Loucy (cell line): Measurements from ENCODE around the gene XRCC5.

Experiments used
- H2AFZ ChIP-seq: fragments of 200-600 bp; sonication (generic); 2 replicates; pipeline ENCODE4 v1.6.0; 2016; ENCODE audit warnings: antibody characterized with exemption, mild to moderate bottlenecking, low read length, moderate library complexity
- H3F3A ChIP-seq: fragments of 200-600 bp; 2 replicates; pipeline ENCODE4 v1.6.0; 2016; ENCODE audit warnings: antibody characterized with exemption, low read depth, mild to moderate bottlenecking
- H3K27me3 ChIP-seq: fragments of 200-600 bp; sonication (generic); 2 replicates; pipeline ENCODE4 v1.6.1; 2014; ENCODE audit warnings: low read length, mild to moderate bottlenecking; ENCODE audit not compliant: insufficient read depth, poor library complexity, severe bottlenecking
- H3K36me3 ChIP-seq: fragments of 200-600 bp; sonication (generic); 2 replicates; pipeline ENCODE4 v1.6.1; 2016; ENCODE audit warnings: low read length; ENCODE audit not compliant: insufficient read depth
- H3K4me1 ChIP-seq: fragments of 200-600 bp; sonication (generic); 2 replicates; pipeline ENCODE4 v1.5.1; 2014; ENCODE audit warnings: low read length, mild to moderate bottlenecking; ENCODE audit not compliant: insufficient read depth, poor library complexity, severe bottlenecking
- H3K4me2 ChIP-seq: fragments of 200-600 bp; sonication (generic); 2 replicates; pipeline ENCODE4 v1.6.0; 2014; ENCODE audit warnings: antibody characterized with exemption, low read length, low read depth, mild to moderate bottlenecking; ENCODE audit not compliant: poor library complexity, severe bottlenecking
- H3K4me3 ChIP-seq: fragments of 200-600 bp; sonication (generic); 2 replicates; pipeline ENCODE4 v1.5.1; 2014; ENCODE audit warnings: low read length, mild to moderate bottlenecking, mixed read lengths; ENCODE audit not compliant: poor library complexity, severe bottlenecking
- H3K79me2 ChIP-seq: fragments of 200-600 bp; sonication (generic); 2 replicates; pipeline ENCODE4 v1.6.1; 2014; ENCODE audit warnings: low read length; ENCODE audit not compliant: insufficient read depth
- H3K9ac ChIP-seq: fragments of 200-600 bp; sonication (generic); 2 replicates; pipeline ENCODE4 v1.6.0; 2014; ENCODE audit warnings: mild to moderate bottlenecking, low read depth, low read length, moderate library complexity; ENCODE audit not compliant: poor library complexity, severe bottlenecking
- H3K9me2 ChIP-seq: fragments of 200-600 bp; sonication (generic); replicated peaks from 2 replicates; pipeline ENCODE4 v1.6.1; 2016; ENCODE audit warnings: low read depth, low read length, mixed read lengths
- H3K9me3 ChIP-seq: fragments of 200-600 bp; sonication (generic); 2 replicates; pipeline ENCODE4 v1.6.1; 2014; ENCODE audit warnings: mild to moderate bottlenecking, antibody characterized with exemption, low read length, low read depth; ENCODE audit not compliant: insufficient read depth
- H4K20me1 ChIP-seq: fragments of 200-600 bp; sonication (generic); 2 replicates; pipeline ENCODE4 v1.6.0; 2014; ENCODE audit warnings: antibody characterized with exemption, low read length, mild to moderate bottlenecking; ENCODE audit not compliant: insufficient read depth, poor library complexity, severe bottlenecking
- CTCF ChIP-seq: fragments of 200-600 bp; sonication (generic); conservative IDR thresholded peaks from 2 replicates; pipeline ENCODE4 v1.5.1; 2014; ENCODE audit warnings: mild to moderate bottlenecking, antibody characterized with exemption, low read length
- EZH2phosphoT487 ChIP-seq: fragments of 200-600 bp; IDR thresholded peaks from 2 replicates; pipeline ENCODE4 v1.6.1; 2018; ENCODE audit warnings: antibody characterized with exemption, mild to moderate bottlenecking, moderate library complexity, borderline replicate concordance

The XRCC5 gene

DNA sequence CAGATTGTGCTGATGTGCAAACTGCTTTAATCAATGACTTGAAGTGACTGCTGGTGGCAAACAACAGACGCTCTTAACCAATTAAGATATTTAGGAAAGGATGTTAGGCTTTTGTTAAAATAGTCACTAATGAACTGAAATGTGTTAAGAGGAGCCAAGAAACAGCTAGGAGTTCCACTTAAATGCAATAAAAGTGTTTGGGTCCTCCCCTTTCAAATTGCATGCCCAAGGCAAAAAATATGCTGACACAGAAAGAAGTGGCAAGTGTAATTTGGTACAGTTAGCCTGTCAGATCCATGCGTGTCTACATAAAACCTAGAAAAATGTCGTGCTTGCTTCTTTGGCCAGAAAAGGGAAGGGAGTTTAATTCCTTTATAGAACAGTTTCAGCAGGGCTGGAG is 61.9 kb downstream of the XRCC5 start:
- Histone ChIP-seq H3K9me3 (no peaks in the 10 kb centered on the region), H3K79me2 (peaks cover 80% of the 10 kb centered on the region), H3K27me3 (no peaks in the 10 kb centered on the region), H3K36me3 (peaks cover 95% of the 10 kb centered on the region), H3K4me2 (no peak overlapping the region), H3F3A (no peaks in the 10 kb centered on the region), H3K9me2 (no peaks in the 10 kb centered on the region), H2AFZ (no peak overlapping the region), H3K4me1 (peaks cover 5% of the 10 kb centered on the region), H3K9ac (no peak overlapping the region), H4K20me1 (peaks cover 29% of the 10 kb centered on the region), H3K4me3 (no peak overlapping the region)
- TF ChIP-seq CTCF: no peak
- no peak for TF ChIP-seq EZH2phosphoT487

GRCh38 chr2:216172493-216172892 is 63.3 kb downstream of the XRCC5 start:
- Histone ChIP-seq H3K79me2 (peaks cover 88% of the 10 kb centered on the region), H3K9me3 (no peaks in the 10 kb centered on the region), H3K9ac (no peak overlapping the region), H3K9me2 (no peaks in the 10 kb centered on the region), H3K4me2 (no peak overlapping the region), H3K4me1 (peaks cover 5% of the 10 kb centered on the region), H2AFZ (no peak overlapping the region), H4K20me1 (peaks cover 19% of the 10 kb centered on the region), H3K4me3 (no peak overlapping the region), H3K27me3 (no peaks in the 10 kb centered on the region), H3K36me3 (peaks cover 88% of the 10 kb centered on the region), H3F3A (no peaks in the 10 kb centered on the region)
- TF ChIP-seq CTCF: no peak

DNA sequence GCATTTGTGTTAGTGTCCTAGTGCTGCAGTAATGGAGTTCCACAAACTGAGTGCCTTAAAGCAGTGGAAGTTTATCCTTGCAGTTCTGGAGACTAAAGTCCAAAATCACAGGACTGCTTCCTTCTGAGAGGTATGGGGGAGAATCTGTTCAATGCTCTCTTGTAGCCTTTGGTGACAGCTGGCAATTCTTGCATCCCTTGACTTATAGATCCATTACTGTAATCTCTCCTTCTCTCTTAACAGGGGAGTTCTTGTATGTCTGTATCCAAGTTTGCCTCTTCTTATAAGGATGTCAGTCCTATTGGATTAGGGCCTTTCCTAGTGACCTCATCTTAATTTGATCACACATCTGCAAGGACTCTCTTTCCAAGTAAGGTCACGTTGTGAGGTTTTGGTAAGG is 69.9 kb downstream of the XRCC5 start:
- Histone ChIP-seq H3K79me2 (peaks cover 99% of the 10 kb centered on the region), H3F3A (no peaks in the 10 kb centered on the region), H3K9ac (no peak overlapping the region), H3K4me1 (peaks cover 12% of the 10 kb centered on the region), H3K4me3 (no peak overlapping the region), H3K9me2 (no peaks in the 10 kb centered on the region), H3K9me3 (no peaks in the 10 kb centered on the region), H3K4me2 (no peak overlapping the region), H3K36me3 (peaks cover 90% of the 10 kb centered on the region), H2AFZ (no peak overlapping the region), H4K20me1 (peaks cover 37% of the 10 kb centered on the region), H3K27me3 (no peaks in the 10 kb centered on the region)
- TF ChIP-seq EZH2phosphoT487 (no peak), CTCF (no peak)
